DMS 273 (cell line): Measurements from ENCODE around the gene GNPDA1.
A peak's percentile ranks its signal among the peaks of the same experiment; 100 is the strongest.

Source experiments
- DNase-seq: peaks from one replicate; lab custom pipeline; 2025; ENCODE audit not compliant: unreplicated experiment; lab: John Stamatoyannopoulos, UW

The GNPDA1 gene

GRCh38 chr5:142024771-142025304 is 12.0 kb upstream of the GNPDA1 start:
- peak; percentile 99 for DNase-seq

- DNase-seq: no peak
Observed at GRCh38 chr5:142023836-142024235, 11.0 kb upstream of the GNPDA1 start.

GRCh38 chr5:142020122-142020659 is 7.4 kb upstream of the GNPDA1 start:
- no peak for DNase-seq

- DNase-seq: no peak
Observed at GRCh38 chr5:142017832-142018427, 5.1 kb upstream of the GNPDA1 start.

GRCh38 chr5:142016556-142016955 is 3.7 kb upstream of the GNPDA1 start:
- no peak for DNase-seq

- no peak for DNase-seq
Observed at GRCh38 chr5:142015781-142016533, 3.1 kb upstream of the GNPDA1 start.

- peak; percentile 82 for DNase-seq
Observed at GRCh38 chr5:142014911-142015584, 2.2 kb upstream of the GNPDA1 start.

GRCh38 chr5:142013734-142014521 is 1.1 kb upstream of the GNPDA1 start:
- DNase-seq: peak; percentile 49

GRCh38 chr5:142012186-142012785 is 541 bp downstream of the GNPDA1 start:
- peak; percentile 70 for DNase-seq

GRCh38 chr5:142011572-142012185 is 1.1 kb downstream of the GNPDA1 start:
- no peak for DNase-seq

- no peak for DNase-seq
Observed at GRCh38 chr5:142009886-142010285, 2.9 kb downstream of the GNPDA1 start.

- DNase-seq: no peak
Observed at GRCh38 chr5:142008813-142009212, 4.0 kb downstream of the GNPDA1 start.

GRCh38 chr5:142007237-142007544 is 5.6 kb downstream of the GNPDA1 start:
- DNase-seq: no peak

GRCh38 chr5:142006363-142007236 is 6.2 kb downstream of the GNPDA1 start:
- DNase-seq: no peak

GRCh38 chr5:142003266-142003800 is 9.5 kb downstream of the GNPDA1 start:
- no peak for DNase-seq

GRCh38 chr5:142000704-142001484 is 11.9 kb downstream of the GNPDA1 start:
- DNase-seq: peak; percentile 47

- no peak for DNase-seq
Observed at GRCh38 chr5:142000173-142000572, 12.7 kb downstream of the GNPDA1 start.

GRCh38 chr5:141997358-141997960 is 15.4 kb downstream of the GNPDA1 start:
- DNase-seq: no peak
